ENCODE data around the gene PAK4. TPM values are rescaled to one million over a fixed set of nuclear protein-coding genes. Genes with fewer than 3 reads are reported as not detected.
"Not testable (repeated sequence)": the region's sequence is repeated elsewhere in the genome, so short reads cannot be mapped to it uniquely, and the experiment has no call there.

The PAK4 gene
- total RNA-seq, 1 experiment from 2014 or later = 23.1 TPM

GRCh38 chr19:39208175-39208795 lies 82.7 kb downstream of the PAK4 start:
- no peak for DNase-seq (ENCODE audit: low read depth)
- in situ Hi-C loops (cut with HindIII; ENCODE audit: low pct_unique_long_range_greater_than_20kb, low sequenced_read_pairs) = no loop called here

DNA sequence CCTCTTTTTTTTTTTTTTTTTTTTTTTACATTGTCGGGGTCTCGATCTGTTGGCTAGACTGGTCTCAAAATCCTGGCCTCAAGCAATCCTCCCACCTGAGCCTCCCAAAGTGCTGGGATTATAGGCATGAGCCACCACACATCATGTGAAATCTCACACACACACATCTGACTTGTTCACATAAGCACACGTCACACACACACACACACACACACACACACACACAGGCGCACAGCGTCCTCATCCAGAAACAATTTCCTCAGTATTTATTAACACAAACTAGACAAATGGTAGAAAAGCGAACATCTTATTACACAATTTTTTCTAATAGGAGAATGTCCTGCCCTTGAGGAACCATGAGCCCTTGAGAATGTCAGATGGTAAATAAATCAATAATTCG lies 83.6 kb downstream of the PAK4 start:
- no peak for DNase-seq (ENCODE audit: low read depth)
- in situ Hi-C loops (cut with HindIII; ENCODE audit: low pct_unique_long_range_greater_than_20kb, low sequenced_read_pairs) = no loop called here

- no peak for DNase-seq (ENCODE audit: low read depth)
Observed at GRCh38 chr19:39211731-39212374, 86.3 kb downstream of the PAK4 start.

DNA sequence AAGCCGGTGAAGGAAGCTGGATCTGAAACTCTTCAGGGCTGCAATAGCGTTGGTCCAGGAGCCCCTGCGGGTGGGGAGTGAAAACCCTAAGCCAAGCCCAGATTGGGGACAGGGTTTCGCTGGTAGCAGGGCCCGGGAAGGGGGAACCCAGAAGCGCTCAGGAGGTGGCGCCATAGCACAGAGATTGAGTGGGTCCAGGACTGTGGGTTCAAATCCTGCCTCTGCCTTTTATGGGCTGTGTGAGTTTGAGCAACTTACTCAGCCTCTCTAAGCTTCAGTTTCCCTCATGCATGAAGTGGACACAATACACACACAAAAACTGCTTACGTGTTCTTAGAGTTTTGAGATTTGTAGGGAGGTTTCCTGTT lies 86.8 kb downstream of the PAK4 start:
- DNase-seq (ENCODE audit: low read depth) = no peak
- in situ Hi-C loops (cut with HindIII; ENCODE audit: low pct_unique_long_range_greater_than_20kb, low sequenced_read_pairs) = no loop called here

More at GRCh38 chr19:39211731-39212374, 86.3 kb downstream of the PAK4 start:
- in situ Hi-C loops (cut with HindIII; ENCODE audit: low pct_unique_long_range_greater_than_20kb, low sequenced_read_pairs) = no loop called here

- DNase-seq (ENCODE audit: low read depth); in situ Hi-C loops (cut with HindIII; ENCODE audit: low pct_unique_long_range_greater_than_20kb, low sequenced_read_pairs): not testable (repeated sequence)
Observed at GRCh38 chr19:39215323-39215722, 89.7 kb downstream of the PAK4 start.

DNA sequence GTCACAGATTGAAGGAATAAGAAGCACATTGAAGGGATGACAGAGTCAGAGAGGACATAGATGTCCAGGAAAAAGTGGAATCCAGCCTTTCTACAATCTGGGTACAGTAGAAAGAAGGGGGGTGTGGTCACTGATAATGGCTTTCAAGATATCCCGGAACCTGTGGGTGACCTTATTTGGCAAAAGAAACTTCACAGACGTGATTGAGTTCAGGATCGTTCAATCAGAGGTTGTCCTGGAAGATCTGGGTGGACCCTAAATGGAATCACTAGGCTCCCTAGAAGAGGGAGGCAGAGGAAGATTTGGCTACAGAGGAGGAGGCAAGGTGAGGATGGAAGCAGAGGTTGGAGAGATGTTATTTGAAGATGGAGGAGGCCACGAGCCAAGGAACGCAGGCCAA lies 91.5 kb downstream of the PAK4 start:
- in situ Hi-C loops (cut with HindIII; ENCODE audit: low pct_unique_long_range_greater_than_20kb, low sequenced_read_pairs) = no loop called here
- no peak for DNase-seq (ENCODE audit: low read depth)

DNA sequence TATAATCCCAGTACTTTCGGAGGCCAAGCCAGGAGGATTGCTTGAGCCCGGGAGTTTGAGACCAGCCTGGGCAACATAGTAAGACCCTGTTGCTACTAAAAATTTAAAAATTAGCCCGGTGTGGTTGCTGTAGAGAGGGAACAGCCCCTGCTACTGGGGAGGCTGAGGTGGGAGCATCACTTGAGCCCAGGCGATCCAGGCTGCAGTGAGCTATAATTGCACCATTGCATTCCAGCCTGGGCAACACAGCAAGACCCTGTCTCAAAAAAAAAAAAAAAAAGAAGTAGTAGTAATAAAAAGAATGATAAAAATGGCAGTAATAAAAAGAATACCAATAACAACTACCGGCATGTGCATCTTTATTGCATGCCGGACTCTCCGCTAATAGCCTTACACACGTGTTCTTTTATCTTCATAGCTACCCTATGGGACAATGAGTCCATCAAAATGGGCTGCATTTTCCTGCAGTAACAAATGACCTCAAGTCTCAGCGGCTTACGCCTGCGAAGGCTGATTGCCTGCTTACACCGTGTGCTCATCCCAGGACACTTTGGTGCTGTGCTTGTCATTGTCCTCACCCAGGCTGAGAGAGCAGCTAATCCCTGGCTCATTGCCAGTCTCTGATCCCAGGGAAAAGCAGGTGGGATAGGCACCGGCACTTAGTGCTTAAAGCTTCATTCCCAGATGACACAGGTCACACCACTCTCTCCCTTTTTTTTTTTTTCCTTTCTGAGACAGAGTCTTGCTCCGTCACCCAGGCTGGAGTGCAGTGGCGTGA lies 92.8 kb downstream of the PAK4 start:
- no peak for DNase-seq (ENCODE audit: low read depth)
- in situ Hi-C loops (cut with HindIII; ENCODE audit: low pct_unique_long_range_greater_than_20kb, low sequenced_read_pairs) = no loop called here

DNA sequence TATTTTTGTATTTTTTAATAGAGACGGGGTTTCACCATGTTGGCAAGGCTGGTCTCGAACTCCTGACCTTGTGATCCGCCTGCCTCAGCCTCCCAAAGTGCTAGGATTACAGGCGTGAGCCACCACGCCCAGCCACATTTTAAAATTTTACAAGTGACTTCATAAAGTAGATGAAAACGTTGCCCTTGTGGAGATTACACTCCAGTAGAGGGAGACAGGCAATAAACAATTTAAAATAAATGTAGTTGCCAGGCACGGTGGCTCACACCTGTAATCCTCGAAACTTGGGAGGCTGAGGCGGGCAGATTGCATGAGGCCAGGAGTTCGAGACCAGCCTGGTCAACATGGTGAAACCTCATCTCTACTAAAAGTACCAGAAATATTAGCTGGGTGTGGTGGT lies 93.5 kb downstream of the PAK4 start:
- DNase-seq (ENCODE audit: low read depth); in situ Hi-C loops (cut with HindIII; ENCODE audit: low pct_unique_long_range_greater_than_20kb, low sequenced_read_pairs): not testable (repeated sequence)

DNA sequence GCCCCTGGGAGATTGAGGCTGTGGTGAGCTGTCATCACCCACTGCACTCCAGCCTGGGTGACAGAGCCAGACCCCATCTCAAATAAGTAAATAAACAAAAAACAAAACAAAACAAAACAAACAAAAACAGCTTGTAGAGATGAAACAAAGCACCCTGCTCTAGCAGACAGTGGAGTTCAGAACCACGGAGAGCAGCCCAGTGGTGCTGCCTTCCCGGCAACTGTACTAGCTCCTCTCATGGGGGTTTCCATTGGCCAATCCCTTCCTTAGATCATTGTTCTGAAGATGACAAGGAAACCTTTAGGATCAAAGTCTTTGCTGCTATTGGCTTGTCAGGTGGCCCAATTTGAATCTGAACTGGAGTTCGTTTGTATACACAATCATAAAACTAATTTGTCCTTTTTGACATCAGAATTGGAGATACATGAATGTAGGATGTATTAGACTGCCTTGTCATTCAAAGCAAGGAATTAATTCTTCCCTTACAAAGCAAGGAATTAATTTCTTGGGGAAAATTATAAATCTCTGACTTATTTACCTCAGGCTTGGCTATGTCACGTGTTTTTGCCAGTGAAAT lies 98.2 kb downstream of the PAK4 start:
- in situ Hi-C loops (cut with HindIII; ENCODE audit: low pct_unique_long_range_greater_than_20kb, low sequenced_read_pairs) = no loop called here
- DNase-seq (ENCODE audit: low read depth) = peak; percentile 35

DNA sequence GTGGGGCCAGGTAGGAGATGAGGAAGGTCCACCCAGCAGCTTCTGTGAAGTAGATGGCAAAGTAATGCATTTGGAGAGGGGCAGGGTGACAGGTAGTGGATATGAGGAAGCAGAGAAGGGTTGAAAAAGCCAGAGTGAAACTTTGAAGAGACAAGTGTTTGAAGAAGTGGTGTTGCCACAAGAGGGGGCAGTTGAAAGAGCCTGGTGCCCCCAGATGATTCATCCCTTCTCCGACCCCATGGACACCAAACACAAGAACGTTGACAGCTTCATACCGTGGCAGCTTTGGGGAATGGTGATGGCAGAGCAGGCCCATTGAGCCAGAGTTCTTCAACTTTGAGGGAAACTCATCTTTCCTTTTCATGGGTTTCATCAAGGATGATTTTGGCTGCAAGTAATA lies 99.3 kb downstream of the PAK4 start:
- DNase-seq (ENCODE audit: low read depth) = no peak
- in situ Hi-C loops (cut with HindIII; ENCODE audit: low pct_unique_long_range_greater_than_20kb, low sequenced_read_pairs) = no loop called here

Other genes with a start within 250 kb of the PAK4 start
- 9.9 and 12.6 TPM in 2 replicates for gene RINL, start 247.5 kb upstream of the PAK4 start, total RNA-seq (2014; rRNA removed; shearing (Covaris generic); ENCODE audit: low replicate concordance)
- 53.9 and 58.1 TPM in 2 replicates for gene SIRT2, start 226.2 kb upstream of the PAK4 start, total RNA-seq (2014; rRNA removed; shearing (Covaris generic); ENCODE audit: low replicate concordance)
- gene NFKBIB, start 225.8 kb upstream of the PAK4 start, total RNA-seq (2014; rRNA removed; shearing (Covaris generic); ENCODE audit: low replicate concordance) = 48.3 and 50.3 TPM in 2 replicates
- gene CCER2, start 213.6 kb upstream of the PAK4 start, total RNA-seq (2014; rRNA removed; shearing (Covaris generic); ENCODE audit: low replicate concordance) = 1.0 TPM in 1 of 2 replicates, not detected in the other
- 46.3 and 77.4 TPM in 2 replicates for gene SARS2, start 195.0 kb upstream of the PAK4 start, total RNA-seq (2014; rRNA removed; shearing (Covaris generic); ENCODE audit: low replicate concordance)
- gene MRPS12, start 194.8 kb upstream of the PAK4 start, total RNA-seq (2014; rRNA removed; shearing (Covaris generic); ENCODE audit: low replicate concordance) = 184 and 200 TPM in 2 replicates
- gene FBXO17, start 150.0 kb upstream of the PAK4 start, total RNA-seq (2014; rRNA removed; shearing (Covaris generic); ENCODE audit: low replicate concordance) = 129 and 142 TPM in 2 replicates
- 28.1 and 50.7 TPM in 2 replicates for gene FBXO27, start 93.2 kb upstream of the PAK4 start, total RNA-seq (2014; rRNA removed; shearing (Covaris generic); ENCODE audit: low replicate concordance)
- gene ACP7, start 41.4 kb upstream of the PAK4 start, total RNA-seq (2014; rRNA removed; shearing (Covaris generic); ENCODE audit: low replicate concordance) = not detected in 2 replicates
- not detected in 2 replicates for gene NCCRP1, start 71.2 kb downstream of the PAK4 start, total RNA-seq (2014; rRNA removed; shearing (Covaris generic); ENCODE audit: low replicate concordance)
- gene SYCN, start 78.5 kb downstream of the PAK4 start, total RNA-seq (2014; rRNA removed; shearing (Covaris generic); ENCODE audit: low replicate concordance) = not detected in 2 replicates
- gene IFNL3, start 119.2 kb downstream of the PAK4 start, total RNA-seq (2014; rRNA removed; shearing (Covaris generic); ENCODE audit: low replicate concordance) = not detected in 2 replicates
- not detected in 2 replicates for gene IFNL4, start 123.1 kb downstream of the PAK4 start, total RNA-seq (2014; rRNA removed; shearing (Covaris generic); ENCODE audit: low replicate concordance)
- gene IFNL2, start 142.6 kb downstream of the PAK4 start, total RNA-seq (2014; rRNA removed; shearing (Covaris generic); ENCODE audit: low replicate concordance) = not detected in 2 replicates
- gene IFNL1, start 170.6 kb downstream of the PAK4 start, total RNA-seq (2014; rRNA removed; shearing (Covaris generic); ENCODE audit: low replicate concordance) = not detected in 2 replicates
- gene LRFN1, start 195.1 kb downstream of the PAK4 start, total RNA-seq (2014; rRNA removed; shearing (Covaris generic); ENCODE audit: low replicate concordance) = 0.52 and 2.0 TPM in 2 replicates
- gene GMFG, start 210.3 kb downstream of the PAK4 start, total RNA-seq (2014; rRNA removed; shearing (Covaris generic); ENCODE audit: low replicate concordance) = not detected in 2 replicates
- 39.6 and 63.2 TPM in 2 replicates for gene SAMD4B, start 216.6 kb downstream of the PAK4 start, total RNA-seq (2014; rRNA removed; shearing (Covaris generic); ENCODE audit: low replicate concordance)